Left kidney (tissue), 2 donors: ENCODE data around the gene ARHGAP25. TPM values are rescaled to one million over a fixed set of nuclear protein-coding genes. Genes with fewer than 3 reads are reported as not detected.

Experiments used
- DNase-seq: peaks from one replicate; pipeline ENCODE4 v3.0.0-alpha.2; 2013
- polyA plus RNA-seq: library from polyadenylated mRNA; unstranded; fragments of 120-200 nt; gene quantifications from one replicate; pipeline ENCODE4 v1.2.1, GENCODE V29; 2013; ENCODE audit not compliant: insufficient read length

ARHGAP25 gene
- polyA plus RNA-seq, 1 donor, result 6.8 TPM

- DNase-seq, result no peak
Measured at GRCh38 chr2:68765739-68766375, 31.2 kb downstream of the ARHGAP25 start.

- DNase-seq, result no peak
Measured at GRCh38 chr2:68766376-68766845, 31.8 kb downstream of the ARHGAP25 start.

- no peak for DNase-seq
Measured at GRCh38 chr2:68767031-68767961, 32.7 kb downstream of the ARHGAP25 start.

GRCh38 chr2:68767996-68768395, 33.4 kb downstream of the ARHGAP25 start:
- DNase-seq, result no peak

- DNase-seq, result no peak
Measured at GRCh38 chr2:68768461-68768860, 33.9 kb downstream of the ARHGAP25 start.

- no peak for DNase-seq
Measured at GRCh38 chr2:68768951-68769350, 34.3 kb downstream of the ARHGAP25 start.

- no peak for DNase-seq
Measured at GRCh38 chr2:68769586-68770270, 35.1 kb downstream of the ARHGAP25 start.

GRCh38 chr2:68770271-68771111, 35.9 kb downstream of the ARHGAP25 start:
- DNase-seq, result no peak

GRCh38 chr2:68771211-68771751, 36.7 kb downstream of the ARHGAP25 start:
- no peak for DNase-seq

GRCh38 chr2:68772109-68772508, 37.5 kb downstream of the ARHGAP25 start:
- DNase-seq, result no peak

GRCh38 chr2:68774569-68775271, 40.1 kb downstream of the ARHGAP25 start:
- DNase-seq, result peak; percentile 61

- no peak for DNase-seq
Measured at GRCh38 chr2:68775272-68775842, 40.7 kb downstream of the ARHGAP25 start.

GRCh38 chr2:68776124-68776523, 41.5 kb downstream of the ARHGAP25 start:
- no peak for DNase-seq

- no peak for DNase-seq
Measured at GRCh38 chr2:68779595-68779994, 45.0 kb downstream of the ARHGAP25 start.

GRCh38 chr2:68784188-68784587, 49.6 kb downstream of the ARHGAP25 start:
- DNase-seq, result no peak

GRCh38 chr2:68784915-68785314, 50.3 kb downstream of the ARHGAP25 start:
- no peak for DNase-seq

- DNase-seq, result no peak
Measured at GRCh38 chr2:68787356-68787755, 52.7 kb downstream of the ARHGAP25 start.

- no peak for DNase-seq
Measured at GRCh38 chr2:68789603-68790002, 55.0 kb downstream of the ARHGAP25 start.

- DNase-seq, result no peak
Measured at GRCh38 chr2:68790600-68790999, 56.0 kb downstream of the ARHGAP25 start.

- no peak for DNase-seq
Measured at GRCh38 chr2:68791914-68792313, 57.3 kb downstream of the ARHGAP25 start.
